SK-N-SH (cell line): ENCODE data around the gene DCXR.

Source experiments
- EP300 ChIP-seq, 2 experiments: IDR thresholded peaks; 2 replicates each; pipeline versions ENCODE4 v1.4.0 to v1.6.1; 2012; ENCODE audit warnings: borderline replicate concordance in 1 of 2, low read depth in 1 of 2, low read length in 1 of 2
- EZH2phosphoT487 ChIP-seq: fragments of 200-600 bp; sonication (generic); IDR thresholded peaks from 2 replicates; pipeline ENCODE4 v1.6.1; 2017; ENCODE audit warnings: low read depth, mixed run types, mild to moderate bottlenecking, antibody characterized with exemption, moderate library complexity, borderline replicate concordance
- MXI1 ChIP-seq: IDR thresholded peaks from 2 replicates; pipeline ENCODE4 v1.6.1; 2012; ENCODE audit warnings: mild to moderate bottlenecking, low read depth, low read length, improper control_type of control experiment
- POLR2AphosphoS5 ChIP-seq: IDR thresholded peaks from 2 replicates; pipeline ENCODE4 v1.6.1; 2012; ENCODE audit warnings: low read depth, low read length
- RAD21 ChIP-seq: IDR thresholded peaks from 2 replicates; pipeline ENCODE4 v1.6.1; 2012; ENCODE audit warnings: mild to moderate bottlenecking, low read length
- RCOR1 ChIP-seq: fragments of 150-350 bp; IDR thresholded peaks from 2 replicates; pipeline ENCODE4 v1.6.1; 2017; ENCODE audit warnings: antibody characterized with exemption, low read length
- SIN3A ChIP-seq: IDR thresholded peaks from 2 replicates; pipeline ENCODE4 v1.6.1; 2012; ENCODE audit warnings: low read depth, mild to moderate bottlenecking, low read length, moderate library complexity, borderline replicate concordance
- SMC3 ChIP-seq: IDR thresholded peaks from 2 replicates; pipeline ENCODE4 v1.6.1; 2012; ENCODE audit warnings: low read depth, low read length, improper control_type of control experiment
- TCF12 ChIP-seq: IDR thresholded peaks from 2 replicates; pipeline ENCODE4 v1.4.0; 2012
- YY1 ChIP-seq: IDR thresholded peaks from 2 replicates; pipeline ENCODE4 v1.4.0; 2012; ENCODE audit warnings: low read depth, mild to moderate bottlenecking
- TF ChIP-seq, protein P1 (sequence below): fragments of 200-600 bp; sonication (generic); IDR thresholded peaks from 2 replicates; pipeline ENCODE4 v1.6.1; 2017; ENCODE audit warnings: antibody characterized with exemption, mild to moderate bottlenecking, moderate library complexity
- TF ChIP-seq, protein P2 (sequence below): IDR thresholded peaks from 2 replicates; pipeline ENCODE4 v1.4.0; 2012; ENCODE audit warnings: low read depth
- TF ChIP-seq, protein P3 (sequence below): IDR thresholded peaks from 2 replicates; pipeline ENCODE4 v1.4.0; 2012; ENCODE audit warnings: low read depth, borderline replicate concordance

DNA sequence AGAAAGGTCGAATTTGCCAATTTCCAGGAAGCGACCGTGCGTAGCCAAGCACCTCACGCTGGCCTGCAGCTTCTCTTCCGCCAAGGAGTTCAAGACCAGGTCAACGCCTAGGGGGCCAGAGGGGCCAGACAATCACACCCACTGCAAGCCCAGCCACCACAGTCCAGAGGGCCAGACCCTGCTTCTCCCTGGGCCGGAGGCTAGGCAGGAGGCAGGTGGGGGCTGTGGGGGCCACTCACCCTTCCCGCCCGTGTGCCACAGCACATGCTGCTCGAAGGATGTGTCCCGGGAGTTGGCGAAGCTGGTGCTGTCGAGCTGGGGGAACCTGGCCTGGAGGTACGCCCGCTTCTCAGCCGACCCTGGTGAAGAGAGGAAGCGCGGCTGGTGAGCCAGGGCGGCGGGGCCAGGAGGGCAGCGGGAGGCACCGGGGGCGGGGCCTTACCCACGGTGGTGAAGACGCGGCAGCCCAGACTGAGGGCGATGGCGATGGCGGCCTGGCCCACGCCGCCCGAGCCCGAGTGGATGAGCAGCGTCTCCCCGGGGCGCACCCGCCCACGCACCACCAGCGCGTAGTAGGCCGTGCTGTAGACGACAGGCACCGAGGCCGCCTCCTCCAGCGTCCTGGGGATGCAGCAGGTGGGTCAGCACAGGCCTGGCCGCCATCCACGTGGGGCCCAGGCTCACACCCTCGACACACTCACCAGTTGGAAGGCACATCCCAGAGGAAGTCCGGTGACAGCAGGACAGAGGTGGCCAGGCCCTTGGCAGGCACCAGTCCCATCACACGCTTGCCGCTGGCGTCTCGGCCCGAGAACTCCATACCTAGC, 46.2 kb upstream of the DCXR start:
- TF ChIP-seq RCOR1, result no peak
- TF ChIP-seq MXI1, result no peak
- TF ChIP-seq EZH2phosphoT487, result no peak
- no peak for TF ChIP-seq TCF12
- TF ChIP-seq, protein P1, sequence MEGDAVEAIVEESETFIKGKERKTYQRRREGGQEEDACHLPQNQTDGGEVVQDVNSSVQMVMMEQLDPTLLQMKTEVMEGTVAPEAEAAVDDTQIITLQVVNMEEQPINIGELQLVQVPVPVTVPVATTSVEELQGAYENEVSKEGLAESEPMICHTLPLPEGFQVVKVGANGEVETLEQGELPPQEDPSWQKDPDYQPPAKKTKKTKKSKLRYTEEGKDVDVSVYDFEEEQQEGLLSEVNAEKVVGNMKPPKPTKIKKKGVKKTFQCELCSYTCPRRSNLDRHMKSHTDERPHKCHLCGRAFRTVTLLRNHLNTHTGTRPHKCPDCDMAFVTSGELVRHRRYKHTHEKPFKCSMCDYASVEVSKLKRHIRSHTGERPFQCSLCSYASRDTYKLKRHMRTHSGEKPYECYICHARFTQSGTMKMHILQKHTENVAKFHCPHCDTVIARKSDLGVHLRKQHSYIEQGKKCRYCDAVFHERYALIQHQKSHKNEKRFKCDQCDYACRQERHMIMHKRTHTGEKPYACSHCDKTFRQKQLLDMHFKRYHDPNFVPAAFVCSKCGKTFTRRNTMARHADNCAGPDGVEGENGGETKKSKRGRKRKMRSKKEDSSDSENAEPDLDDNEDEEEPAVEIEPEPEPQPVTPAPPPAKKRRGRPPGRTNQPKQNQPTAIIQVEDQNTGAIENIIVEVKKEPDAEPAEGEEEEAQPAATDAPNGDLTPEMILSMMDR, result no peak
- TF ChIP-seq SMC3, result no peak
- TF ChIP-seq SIN3A, result no peak
- TF ChIP-seq EP300 (IDR thresholded peaks at IDR 0.05; ENCODE audit: borderline replicate concordance in 1 of 2, low read depth in 1 of 2, low read length in 1 of 2), result no peak
- no peak for TF ChIP-seq POLR2AphosphoS5
- TF ChIP-seq, protein P2, sequence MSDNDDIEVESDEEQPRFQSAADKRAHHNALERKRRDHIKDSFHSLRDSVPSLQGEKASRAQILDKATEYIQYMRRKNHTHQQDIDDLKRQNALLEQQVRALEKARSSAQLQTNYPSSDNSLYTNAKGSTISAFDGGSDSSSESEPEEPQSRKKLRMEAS, result no peak
- TF ChIP-seq, protein P3, sequence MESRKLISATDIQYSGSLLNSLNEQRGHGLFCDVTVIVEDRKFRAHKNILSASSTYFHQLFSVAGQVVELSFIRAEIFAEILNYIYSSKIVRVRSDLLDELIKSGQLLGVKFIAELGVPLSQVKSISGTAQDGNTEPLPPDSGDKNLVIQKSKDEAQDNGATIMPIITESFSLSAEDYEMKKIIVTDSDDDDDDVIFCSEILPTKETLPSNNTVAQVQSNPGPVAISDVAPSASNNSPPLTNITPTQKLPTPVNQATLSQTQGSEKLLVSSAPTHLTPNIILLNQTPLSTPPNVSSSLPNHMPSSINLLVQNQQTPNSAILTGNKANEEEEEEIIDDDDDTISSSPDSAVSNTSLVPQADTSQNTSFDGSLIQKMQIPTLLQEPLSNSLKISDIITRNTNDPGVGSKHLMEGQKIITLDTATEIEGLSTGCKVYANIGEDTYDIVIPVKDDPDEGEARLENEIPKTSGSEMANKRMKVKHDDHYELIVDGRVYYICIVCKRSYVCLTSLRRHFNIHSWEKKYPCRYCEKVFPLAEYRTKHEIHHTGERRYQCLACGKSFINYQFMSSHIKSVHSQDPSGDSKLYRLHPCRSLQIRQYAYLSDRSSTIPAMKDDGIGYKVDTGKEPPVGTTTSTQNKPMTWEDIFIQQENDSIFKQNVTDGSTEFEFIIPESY, result no peak
- no peak for TF ChIP-seq RAD21
- TF ChIP-seq YY1, result no peak
